ENCODE measurements around the gene ATAD3B.

DNA sequence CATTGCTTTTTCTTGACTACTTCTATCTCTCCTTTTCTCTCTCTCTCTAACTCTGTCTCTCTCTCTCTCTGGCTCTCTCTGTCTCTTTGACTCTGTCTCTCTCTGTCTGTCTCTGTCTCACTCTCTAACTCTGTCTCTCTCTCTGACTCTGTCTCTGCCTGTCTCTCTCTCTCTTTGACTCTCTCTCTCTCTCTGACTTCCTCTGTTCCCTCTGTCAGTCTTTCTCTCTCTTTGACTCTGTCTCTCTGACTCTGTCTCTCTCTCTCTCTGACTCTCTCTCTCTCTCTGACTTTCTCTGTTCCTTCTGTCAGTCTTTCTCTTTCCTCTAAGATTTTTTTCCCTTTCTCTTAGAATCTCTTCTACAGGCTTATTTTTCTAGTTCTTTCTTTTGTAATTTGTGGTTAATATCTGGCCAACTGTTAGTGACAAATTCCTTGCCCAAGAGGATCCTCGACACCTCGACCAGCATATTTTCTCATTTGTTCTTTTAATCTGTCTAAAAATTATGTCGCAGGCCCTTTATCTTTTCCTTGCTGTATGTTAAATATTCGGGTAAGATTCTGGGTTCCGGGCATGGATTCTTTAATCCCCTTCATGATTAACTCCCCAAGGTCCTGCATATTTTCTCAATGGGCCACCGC is 22.3 kb upstream of the ATAD3B start, which contains the start of gene ATAD3C:
- TF ChIP-seq, protein P1, sequence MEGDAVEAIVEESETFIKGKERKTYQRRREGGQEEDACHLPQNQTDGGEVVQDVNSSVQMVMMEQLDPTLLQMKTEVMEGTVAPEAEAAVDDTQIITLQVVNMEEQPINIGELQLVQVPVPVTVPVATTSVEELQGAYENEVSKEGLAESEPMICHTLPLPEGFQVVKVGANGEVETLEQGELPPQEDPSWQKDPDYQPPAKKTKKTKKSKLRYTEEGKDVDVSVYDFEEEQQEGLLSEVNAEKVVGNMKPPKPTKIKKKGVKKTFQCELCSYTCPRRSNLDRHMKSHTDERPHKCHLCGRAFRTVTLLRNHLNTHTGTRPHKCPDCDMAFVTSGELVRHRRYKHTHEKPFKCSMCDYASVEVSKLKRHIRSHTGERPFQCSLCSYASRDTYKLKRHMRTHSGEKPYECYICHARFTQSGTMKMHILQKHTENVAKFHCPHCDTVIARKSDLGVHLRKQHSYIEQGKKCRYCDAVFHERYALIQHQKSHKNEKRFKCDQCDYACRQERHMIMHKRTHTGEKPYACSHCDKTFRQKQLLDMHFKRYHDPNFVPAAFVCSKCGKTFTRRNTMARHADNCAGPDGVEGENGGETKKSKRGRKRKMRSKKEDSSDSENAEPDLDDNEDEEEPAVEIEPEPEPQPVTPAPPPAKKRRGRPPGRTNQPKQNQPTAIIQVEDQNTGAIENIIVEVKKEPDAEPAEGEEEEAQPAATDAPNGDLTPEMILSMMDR (IDR thresholded peaks at IDR 0.05; ENCODE audit: extremely low read depth in 1 of 2, insufficient read depth in 1 of 2, low read depth in 1 of 2, low read length in 2 of 2) = no peak
- no peak for TF ChIP-seq POLR2A (IDR thresholded peaks at IDR 0.05; ENCODE audit: low read depth, low read length)
- TF ChIP-seq JUN (IDR thresholded peaks at IDR 0.05; ENCODE audit: borderline replicate concordance, insufficient read depth, insufficient read length, low read depth) = no peak
- TF ChIP-seq, protein P2, sequence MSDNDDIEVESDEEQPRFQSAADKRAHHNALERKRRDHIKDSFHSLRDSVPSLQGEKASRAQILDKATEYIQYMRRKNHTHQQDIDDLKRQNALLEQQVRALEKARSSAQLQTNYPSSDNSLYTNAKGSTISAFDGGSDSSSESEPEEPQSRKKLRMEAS (IDR thresholded peaks at IDR 0.05; ENCODE audit: insufficient read depth, insufficient read length) = no peak
- no peak for TF ChIP-seq EZH2 (IDR thresholded peaks at IDR 0.05; ENCODE audit: borderline replicate concordance, low read depth, low read length, severe bottlenecking)
- no peak for TF ChIP-seq POLR2AphosphoS5 (IDR thresholded peaks at IDR 0.05; ENCODE audit: insufficient read depth, low read depth, low read length)
